ENCODE data around the gene FOXRED2.

The FOXRED2 gene

DNA sequence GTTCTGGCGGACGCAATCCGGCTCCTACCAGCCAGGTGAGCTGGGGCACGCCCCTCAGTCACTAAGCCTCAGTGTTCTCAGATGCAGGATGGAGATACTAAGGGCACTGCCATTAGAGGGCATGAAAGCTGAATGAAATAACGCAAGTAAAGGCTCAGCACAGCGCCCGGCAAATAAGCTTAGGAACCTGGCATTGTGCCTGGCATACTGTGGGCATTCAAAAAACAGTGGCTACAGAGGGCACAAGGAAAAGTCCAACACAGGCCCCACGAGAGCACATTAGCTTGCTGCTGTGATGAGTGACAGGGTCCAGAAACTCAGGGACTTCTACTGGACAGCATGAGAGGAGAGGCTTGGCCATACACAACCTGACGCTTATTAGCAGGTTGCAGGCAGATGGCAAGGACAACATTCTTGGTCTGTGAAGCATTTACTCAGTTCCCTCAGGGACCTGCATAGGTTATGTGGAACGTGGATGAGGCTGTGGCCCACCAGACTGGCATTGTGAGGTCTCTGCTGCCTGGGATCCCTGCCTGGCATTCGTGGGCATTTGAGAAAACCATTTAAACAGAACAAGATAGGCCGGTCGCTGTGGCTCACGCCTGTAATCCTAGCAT is 37.6 kb downstream of the FOXRED2 start:
- peak in 1 of 2 donors; percentile 65 for DNase-seq
- H3K23ac ChIP-seq (ENCODE audit: low read length), result no peak overlapping the region
- H3K27me3 ChIP-seq (ENCODE audit: insufficient read depth, low read length), result no peaks in the 10 kb centered on the region
- H2BK120ac ChIP-seq (ENCODE audit: insufficient read depth, low read length, poor library complexity), result peak overlapping the region; percentile 14
- H2AFZ ChIP-seq (ENCODE audit: insufficient read depth, low read length, poor library complexity), result no peak overlapping the region
- H3K4me3 ChIP-seq (ENCODE audit: low read depth, low read length), result no peak overlapping the region
- H3K4me2 ChIP-seq (ENCODE audit: low read length), result no peak overlapping the region
- peaks cover 16 to 22% of the 10 kb centered on the region in 2 experiments for H3K36me3 ChIP-seq (ENCODE audit: control insufficient read depth in 1 of 2, insufficient read depth in 2 of 2, low read length in 2 of 2)
- H4K12ac ChIP-seq (ENCODE audit: low read depth, low read length), result no peak overlapping the region
- H3K79me1 ChIP-seq (ENCODE audit: low read length), result peaks cover 32% of the 10 kb centered on the region
- peaks cover 1% of the 10 kb centered on the region for H3K9me3 ChIP-seq (ENCODE audit: insufficient read depth, low read depth, low read length)
- no peak overlapping the region for H4K8ac ChIP-seq (ENCODE audit: low read depth, low read length)
- H2BK5ac ChIP-seq (ENCODE audit: low read depth, low read length, poor library complexity), result no peak overlapping the region
- no peak overlapping the region for H4K91ac ChIP-seq (ENCODE audit: low read depth, low read length)
- peaks cover 7% of the 10 kb centered on the region for H3K79me2 ChIP-seq (ENCODE audit: control insufficient read depth, insufficient read depth, low read length, poor library complexity)
- peaks cover 25 to 37% of the 10 kb centered on the region in 2 experiments for H3K4me1 ChIP-seq (ENCODE audit: control insufficient read depth in 1 of 2, insufficient read depth in 2 of 2, low read length in 2 of 2)
- H3K14ac ChIP-seq (ENCODE audit: low read length), result peak overlapping the region; percentile 29
- H2BK12ac ChIP-seq (ENCODE audit: low read length), result peak overlapping the region; percentile 67
- no CpG with 5 or more reads among the region's 14 CpGs for WGBS (ENCODE audit: extremely low coverage, insufficient coverage, insufficient read length)
- no peak overlapping the region for H3K9ac ChIP-seq (ENCODE audit: low read length)
- H3K27ac ChIP-seq (ENCODE audit: low read depth, low read length), result no peak overlapping the region
- H3K4ac ChIP-seq (ENCODE audit: low read depth, low read length), result no peak overlapping the region
- H2AK5ac ChIP-seq (ENCODE audit: low read length), result peak overlapping the region; percentile 25
- peak overlapping the region; percentile 9 for H3K18ac ChIP-seq (ENCODE audit: low read length)

DNA sequence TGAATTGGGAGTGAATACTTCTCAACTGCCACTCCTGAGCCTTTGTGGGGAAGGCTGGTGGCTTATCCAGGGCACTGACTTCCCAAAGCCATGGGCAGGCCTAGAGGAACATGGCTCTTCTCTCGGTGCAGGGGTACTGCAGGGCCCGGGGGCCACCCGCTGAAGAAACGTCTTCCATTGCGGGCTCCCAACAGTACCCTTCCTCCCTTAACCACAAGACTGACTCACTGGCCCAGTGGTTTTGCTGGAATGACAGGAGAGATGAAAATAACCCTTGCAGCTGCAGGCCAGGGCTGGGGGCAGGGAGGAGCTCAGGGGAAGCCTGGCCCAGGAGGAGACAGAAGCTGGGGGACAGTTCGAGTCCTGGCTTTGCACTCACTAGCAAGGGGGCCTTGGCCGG is 38.9 kb downstream of the FOXRED2 start:
- H3K9ac ChIP-seq (ENCODE audit: low read length), result no peak overlapping the region
- peaks cover 3% of the 10 kb centered on the region for H3K9me3 ChIP-seq (ENCODE audit: insufficient read depth, low read depth, low read length)
- no peak overlapping the region for H2AFZ ChIP-seq (ENCODE audit: insufficient read depth, low read length, poor library complexity)
- peak overlapping the region; percentile 49 for H4K8ac ChIP-seq (ENCODE audit: low read depth, low read length)
- peaks cover 7% of the 10 kb centered on the region for H3K79me2 ChIP-seq (ENCODE audit: control insufficient read depth, insufficient read depth, low read length, poor library complexity)
- peak overlapping the region; percentile 80 for H2BK12ac ChIP-seq (ENCODE audit: low read length)
- H2AK5ac ChIP-seq (ENCODE audit: low read length), result peak overlapping the region; percentile 88
- peak overlapping the region; percentile 38 for H3K27ac ChIP-seq (ENCODE audit: low read depth, low read length)
- peak; percentile 47 to 62 for DNase-seq
- H3K4me3 ChIP-seq (ENCODE audit: low read depth, low read length), result no peak overlapping the region
- no peak overlapping the region for H3K23ac ChIP-seq (ENCODE audit: low read length)
- peak overlapping the region; percentile 79 for H3K14ac ChIP-seq (ENCODE audit: low read length)
- no CpG with 5 or more reads among the region's 7 CpGs for WGBS (ENCODE audit: extremely low coverage, insufficient coverage, insufficient read length)
- H3K4me2 ChIP-seq (ENCODE audit: low read length), result peak overlapping the region; percentile 31
- H4K91ac ChIP-seq (ENCODE audit: low read depth, low read length), result peak overlapping the region; percentile 90
- peak overlapping the region; percentile 86 for H3K18ac ChIP-seq (ENCODE audit: low read length)
- no peaks in the 10 kb centered on the region for H3K27me3 ChIP-seq (ENCODE audit: insufficient read depth, low read length)
- H3K4ac ChIP-seq (ENCODE audit: low read depth, low read length), result peak overlapping the region; percentile 82
- peaks cover 39% of the 10 kb centered on the region for H3K79me1 ChIP-seq (ENCODE audit: low read length)
- H3K4me1 ChIP-seq (ENCODE audit: control insufficient read depth in 1 of 2, insufficient read depth in 2 of 2, low read length in 2 of 2), result peaks cover 25 to 37% of the 10 kb centered on the region in 2 experiments
- H2BK120ac ChIP-seq (ENCODE audit: insufficient read depth, low read length, poor library complexity), result peak overlapping the region; percentile 81
- peak overlapping the region; percentile 78 for H2BK5ac ChIP-seq (ENCODE audit: low read depth, low read length, poor library complexity)
- H4K12ac ChIP-seq (ENCODE audit: low read depth, low read length), result peak overlapping the region; percentile 3
- peaks cover 11 to 14% of the 10 kb centered on the region in 2 experiments for H3K36me3 ChIP-seq (ENCODE audit: control insufficient read depth in 1 of 2, insufficient read depth in 2 of 2, low read length in 2 of 2)

DNA sequence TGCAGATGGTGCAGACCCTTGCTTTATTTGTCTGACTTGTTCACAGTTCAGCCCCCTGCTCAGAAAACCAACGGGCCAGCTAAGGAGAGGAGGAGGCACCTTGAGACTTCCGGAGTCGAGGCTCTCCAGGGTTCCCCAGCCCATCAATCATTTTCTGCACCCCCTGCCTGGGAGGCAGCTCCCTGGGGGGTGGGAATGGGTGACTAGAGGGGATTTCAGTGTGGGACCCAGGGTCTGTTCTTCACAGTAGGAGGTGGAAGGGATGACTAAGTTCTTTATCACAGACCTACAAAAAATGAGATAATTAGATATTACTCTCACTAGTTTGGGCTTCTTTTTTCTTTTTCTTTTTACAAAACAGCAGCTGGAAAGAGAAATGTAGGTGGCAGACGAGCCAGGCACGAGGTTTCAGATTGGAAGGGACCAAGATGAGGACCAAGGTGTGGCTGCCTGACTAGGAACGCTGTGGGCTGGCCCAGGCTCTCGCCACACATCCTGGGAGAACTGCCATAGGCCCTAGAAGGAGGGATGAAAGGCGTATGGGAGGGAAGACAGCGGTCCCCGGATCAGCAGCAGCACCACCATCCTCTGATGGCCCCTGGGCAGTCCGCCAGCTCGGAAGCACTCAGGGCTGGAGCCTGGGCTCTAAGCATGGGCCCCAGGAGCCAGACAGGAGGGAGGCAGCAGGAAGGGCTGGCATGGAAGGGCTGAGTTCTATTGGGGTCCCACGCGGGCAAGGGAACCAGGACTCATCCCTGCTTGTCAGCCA is 39.6 kb downstream of the FOXRED2 start:
- Histone ChIP-seq H3K18ac (ENCODE audit: low read length) (peak overlapping the region; percentile 86), H3K4me1 (ENCODE audit: control insufficient read depth in 1 of 2, insufficient read depth in 2 of 2, low read length in 2 of 2) (peaks cover 28 to 40% of the 10 kb centered on the region in 2 experiments), H2BK5ac (ENCODE audit: low read depth, low read length, poor library complexity) (peak overlapping the region; percentile 78), H4K91ac (ENCODE audit: low read depth, low read length) (peak overlapping the region; percentile 90), H3K9me3 (ENCODE audit: insufficient read depth, low read depth, low read length) (peaks cover 3% of the 10 kb centered on the region), H3K4me3 (ENCODE audit: low read depth, low read length) (no peak overlapping the region), H3K79me1 (ENCODE audit: low read length) (peaks cover 42% of the 10 kb centered on the region), H2AFZ (ENCODE audit: insufficient read depth, low read length, poor library complexity) (no peak overlapping the region), H2AK5ac (ENCODE audit: low read length) (peak overlapping the region; percentile 89), H2BK120ac (ENCODE audit: insufficient read depth, low read length, poor library complexity) (peak overlapping the region; percentile 81), H3K4me2 (ENCODE audit: low read length) (no peak overlapping the region), H3K36me3 (ENCODE audit: control insufficient read depth in 1 of 2, insufficient read depth in 2 of 2, low read length in 2 of 2) (peaks cover 7 to 11% of the 10 kb centered on the region in 2 experiments), H3K9ac (ENCODE audit: low read length) (no peak overlapping the region), H3K27ac (ENCODE audit: low read depth, low read length) (no peak overlapping the region), H3K27me3 (ENCODE audit: insufficient read depth, low read length) (no peaks in the 10 kb centered on the region), H3K79me2 (ENCODE audit: control insufficient read depth, insufficient read depth, low read length, poor library complexity) (peaks cover 7% of the 10 kb centered on the region), H2BK12ac (ENCODE audit: low read length) (peak overlapping the region; percentile 91), H3K23ac (ENCODE audit: low read length) (no peak overlapping the region), H4K8ac (ENCODE audit: low read depth, low read length) (peak overlapping the region; percentile 49), H3K14ac (ENCODE audit: low read length) (peak overlapping the region; percentile 79), H4K12ac (ENCODE audit: low read depth, low read length) (peak overlapping the region; percentile 3), H3K4ac (ENCODE audit: low read depth, low read length) (peak overlapping the region; percentile 82)
- DNase-seq, result no peak
- WGBS (ENCODE audit: extremely low coverage, insufficient coverage, insufficient read length), result no CpG with 5 or more reads among the region's 14 CpGs

DNA sequence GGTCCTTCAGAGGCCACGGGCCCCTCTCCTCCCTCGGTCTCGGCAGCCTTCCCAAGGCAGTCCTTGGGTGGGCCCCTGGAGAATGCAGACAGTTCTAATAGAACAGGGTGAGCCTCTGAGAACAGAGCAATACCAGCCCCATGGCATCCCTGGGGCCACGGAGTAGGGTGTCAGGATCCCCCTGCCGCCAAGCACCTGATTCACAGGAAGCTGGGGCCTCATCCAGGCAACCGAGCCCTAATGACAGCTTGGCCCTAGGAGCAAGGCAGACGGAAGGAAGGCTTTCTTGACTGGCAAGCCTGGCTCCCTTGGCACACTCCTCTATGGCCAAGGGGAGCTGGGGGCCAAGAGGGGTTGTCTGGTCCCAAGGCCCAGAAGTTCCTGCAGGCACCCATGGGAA is 40.6 kb downstream of the FOXRED2 start:
- no peak overlapping the region for H3K4ac ChIP-seq (ENCODE audit: low read depth, low read length)
- peaks cover 4 to 8% of the 10 kb centered on the region in 2 experiments for H3K36me3 ChIP-seq (ENCODE audit: control insufficient read depth in 1 of 2, insufficient read depth in 2 of 2, low read length in 2 of 2)
- WGBS (ENCODE audit: extremely low coverage, insufficient coverage, insufficient read length), result no CpG with 5 or more reads among the region's 7 CpGs
- peak overlapping the region; percentile 56 for H3K14ac ChIP-seq (ENCODE audit: low read length)
- H3K27me3 ChIP-seq (ENCODE audit: insufficient read depth, low read length), result no peaks in the 10 kb centered on the region
- H3K27ac ChIP-seq (ENCODE audit: low read depth, low read length), result no peak overlapping the region
- peaks cover 7% of the 10 kb centered on the region for H3K79me2 ChIP-seq (ENCODE audit: control insufficient read depth, insufficient read depth, low read length, poor library complexity)
- peak overlapping the region; percentile 51 for H3K18ac ChIP-seq (ENCODE audit: low read length)
- H2BK5ac ChIP-seq (ENCODE audit: low read depth, low read length, poor library complexity), result no peak overlapping the region
- H2BK12ac ChIP-seq (ENCODE audit: low read length), result peak overlapping the region; percentile 91
- peaks cover 33 to 44% of the 10 kb centered on the region in 2 experiments for H3K4me1 ChIP-seq (ENCODE audit: control insufficient read depth in 1 of 2, insufficient read depth in 2 of 2, low read length in 2 of 2)
- H4K12ac ChIP-seq (ENCODE audit: low read depth, low read length), result no peak overlapping the region
- H3K4me2 ChIP-seq (ENCODE audit: low read length), result no peak overlapping the region
- H3K9ac ChIP-seq (ENCODE audit: low read length), result no peak overlapping the region
- H3K79me1 ChIP-seq (ENCODE audit: low read length), result peaks cover 47% of the 10 kb centered on the region
- no peak for DNase-seq
- peak overlapping the region; percentile 72 for H4K91ac ChIP-seq (ENCODE audit: low read depth, low read length)
- no peak overlapping the region for H2AFZ ChIP-seq (ENCODE audit: insufficient read depth, low read length, poor library complexity)
- H2AK5ac ChIP-seq (ENCODE audit: low read length), result peak overlapping the region; percentile 89
- H4K8ac ChIP-seq (ENCODE audit: low read depth, low read length), result no peak overlapping the region
- peaks cover 3% of the 10 kb centered on the region for H3K9me3 ChIP-seq (ENCODE audit: insufficient read depth, low read depth, low read length)
- peak overlapping the region; percentile 72 for H2BK120ac ChIP-seq (ENCODE audit: insufficient read depth, low read length, poor library complexity)
- H3K4me3 ChIP-seq (ENCODE audit: low read depth, low read length), result no peak overlapping the region
- H3K23ac ChIP-seq (ENCODE audit: low read length), result no peak overlapping the region

All from trophoblast cell (in vitro differentiated cells and primary cell).